ENCODE results near the gene PRDM16. TPM values are rescaled to one million over a fixed set of nuclear protein-coding genes. Genes with fewer than 3 reads are reported as not detected.

PRDM16 gene
- total and polyA plus RNA-seq, 2 of the 8 experiments (the other 6 are each of a cell fraction or from before 2014, with no cell fraction given), result 0.39 to 0.43 TPM

GRCh38 chr1:3167255-3167654 lies 98.3 kb downstream of the PRDM16 start:
- H3K4me1 ChIP-seq (replicated peaks in 1 of 4; ENCODE audit: control insufficient read depth in 3 of 4, insufficient read depth in 4 of 4, low read length in 3 of 4), result peaks cover 0 to 9% (median 4%) of the 10 kb centered on the region in 4 experiments; a peak in 5 of 7 replicates
- no peak overlapping the region for H2AK5ac ChIP-seq (ENCODE audit: low read depth, low read length)
- H4K5ac ChIP-seq (ENCODE audit: insufficient read length, low read depth, low read length), result no peak overlapping the region
- H3K9ac ChIP-seq (replicated peaks in 1 of 4; ENCODE audit: extremely low read depth in 1 of 4, low read depth in 3 of 4, low read length in 3 of 4), result no peak overlapping the region
- no peak overlapping the region for H2BK12ac ChIP-seq (ENCODE audit: low read depth, low read length)
- no peak for DNase-seq (ENCODE audit: low read depth in 1 of 2, low spot score in 2 of 2)
- no peak overlapping the region for H4K8ac ChIP-seq (ENCODE audit: extremely low read depth, insufficient read depth, low read length)
- no peak overlapping the region for H3K18ac ChIP-seq (ENCODE audit: extremely low read depth, low read length)
- no peak for FAIRE-seq
- no peak overlapping the region for H3K4ac ChIP-seq (replicated peaks; ENCODE audit: insufficient read length, low read depth, low read length)
- WGBS, 2 experiments (ENCODE audit: extremely low coverage in 1 of 2, insufficient coverage in 1 of 2, insufficient read length in 1 of 2, insufficient replicate concordance in 2 of 2, low coverage in 1 of 2, low lambda C conversion rate in 2 of 2, missing lambda C conversion rate in 1 of 2), result 89% methylated on average over 13 of the region's 14 CpGs; no CpG with 5 or more reads in 1 of the 2 experiments
- no peak overlapping the region for H3K23ac ChIP-seq (ENCODE audit: insufficient read length)
- no peaks in the 10 kb centered on the region for H3K79me1 ChIP-seq (ENCODE audit: low read depth, low read length)
- no peak overlapping the region for H3K4me2 ChIP-seq (ENCODE audit: insufficient read depth in 1 of 2, low read depth in 2 of 2, low read length in 2 of 2)
- no peak overlapping the region for H3K14ac ChIP-seq (ENCODE audit: insufficient read length)
- 0 out of 7 replicates have a peak, but pooled peaks cover 0 to 2% (median 0%) of the 10 kb centered on the region in 4 experiments for H3K27me3 ChIP-seq (replicated peaks in 1 of 4; ENCODE audit: control insufficient read depth in 3 of 4, extremely low read depth in 1 of 4, insufficient read depth in 3 of 4, low read length in 3 of 4)
- peaks cover 0 to 1% of the 10 kb centered on the region in 2 experiments for H4K20me1 ChIP-seq (replicated peaks in 1 of 2; ENCODE audit: control insufficient read depth in 1 of 2, insufficient read depth in 2 of 2, low read length in 2 of 2)
- H3K79me2 ChIP-seq (ENCODE audit: control insufficient read depth in 1 of 2, insufficient read depth in 2 of 2, low read length in 2 of 2), result no peaks in the 10 kb centered on the region
- no peak overlapping the region for H2BK15ac ChIP-seq (ENCODE audit: low read length)
- ChIA-PET POLR2A (ENCODE audit: partially characterized antibody) (no interaction called here), CTCF (ENCODE audit: partially characterized antibody) (no interaction called here)
- H3K27ac ChIP-seq (ENCODE audit: low read depth, low read length), result no peak overlapping the region
- no peaks in the 10 kb centered on the region for H3K36me3 ChIP-seq (ENCODE audit: control insufficient read depth in 2 of 4, insufficient read depth in 4 of 4, low read length in 3 of 4)
- H3K56ac ChIP-seq (replicated peaks; ENCODE audit: insufficient read length, low read depth, low read length), result no peak overlapping the region
- no peak overlapping the region for H3K4me3 ChIP-seq (ENCODE audit: extremely low read depth in 1 of 4, insufficient read depth in 2 of 4, low read depth in 3 of 4, low read length in 4 of 4)
- H2BK120ac ChIP-seq (replicated peaks; ENCODE audit: low read depth, low read length), result no peak overlapping the region
- H2BK20ac ChIP-seq (ENCODE audit: low read length), result no peak overlapping the region
- no peak overlapping the region for H2AFZ ChIP-seq (ENCODE audit: low read length)
- no peaks in the 10 kb centered on the region for H3K23me2 ChIP-seq (ENCODE audit: low read depth, low read length)
- no peaks in the 10 kb centered on the region for H3K9me3 ChIP-seq (ENCODE audit: insufficient read depth in 2 of 2, low read depth in 1 of 2, low read length in 1 of 2)
- H4K91ac ChIP-seq (replicated peaks; ENCODE audit: insufficient read length, low read length), result no peak overlapping the region
- no peak overlapping the region for H2BK5ac ChIP-seq (ENCODE audit: low read depth, low read length)
- TF ChIP-seq KDM5A (IDR thresholded peaks at IDR 0.05; ENCODE audit: low read length) (no peak), USF2 (IDR thresholded peaks at IDR 0.05; ENCODE audit: low read length) (no peak), MAFK (IDR thresholded peaks at IDR 0.05; ENCODE audit: low read depth, low read length) (no peak), YY1 (IDR thresholded peaks at IDR 0.05; ENCODE audit: low read depth, low read length) (no peak), BCL11A (IDR thresholded peaks at IDR 0.05; ENCODE audit: low read depth in 2 of 2, low read length in 2 of 2) (no peak), SRF (IDR thresholded peaks at IDR 0.05; ENCODE audit: low read depth, low read length) (no peak), CREB1 (IDR thresholded peaks at IDR 0.05) (no peak), EGR1 (IDR thresholded peaks at IDR 0.05; ENCODE audit: borderline replicate concordance, low read depth, low read length) (no peak), FOSL1 (IDR thresholded peaks at IDR 0.05; ENCODE audit: insufficient read depth, low read depth, low read length) (no peak), TAF7 (optimal IDR thresholded peaks at IDR 0.05; ENCODE audit: borderline replicate concordance, low read depth, low read length) (no peak), CHD2 (IDR thresholded peaks at IDR 0.05; ENCODE audit: low read length) (no peak), POU5F1 (IDR thresholded peaks at IDR 0.05; ENCODE audit: low read depth, low read length) (no peak), POLR2A (IDR thresholded peaks at IDR 0.05; ENCODE audit: control extremely low read depth in 1 of 2, low read depth in 2 of 2, low read length in 2 of 2) (no peak)

Data from H1 (cell line).